CD1c-positive myeloid dendritic cell (primary cell): Measurements from ENCODE around the gene TUBA8.
A peak's percentile ranks its signal among the peaks of the same experiment; 100 is the strongest.
"Not testable (repeated sequence)": the region's sequence is repeated elsewhere in the genome, so short reads cannot be mapped to it uniquely, and the experiment has no call there.

Experiments
- DNase-seq: peaks from one replicate; pipeline ENCODE4 v3.0.0-alpha.2; 2016; ENCODE audit errors: extremely low spot score

The TUBA8 gene

GRCh38 chr22:18130018-18130417 is 19.4 kb downstream of the TUBA8 start:
- peak; percentile 30 for DNase-seq

GRCh38 chr22:18130699-18131429 is 20.3 kb downstream of the TUBA8 start:
- DNase-seq = no peak

- no peak for DNase-seq
Observed at GRCh38 chr22:18133452-18133851, 22.8 kb downstream of the TUBA8 start.

- DNase-seq = no peak
Observed at GRCh38 chr22:18136563-18137320, 26.1 kb downstream of the TUBA8 start.

- not testable (repeated sequence) for DNase-seq
Observed at GRCh38 chr22:18141004-18141403, 30.4 kb downstream of the TUBA8 start.

- DNase-seq = no peak
Observed at GRCh38 chr22:18144105-18144504, 33.5 kb downstream of the TUBA8 start.

GRCh38 chr22:18145676-18146388 is 35.2 kb downstream of the TUBA8 start:
- no peak for DNase-seq

- no peak for DNase-seq
Observed at GRCh38 chr22:18146389-18146753, 35.8 kb downstream of the TUBA8 start.

- no peak for DNase-seq
Observed at GRCh38 chr22:18147791-18148190, 37.2 kb downstream of the TUBA8 start.

GRCh38 chr22:18148293-18148965 is 37.8 kb downstream of the TUBA8 start:
- DNase-seq = no peak

GRCh38 chr22:18152519-18152918 is 41.9 kb downstream of the TUBA8 start:
- DNase-seq = no peak

- no peak for DNase-seq
Observed at GRCh38 chr22:18154821-18155390, 44.3 kb downstream of the TUBA8 start.

GRCh38 chr22:18155546-18155945 is 44.9 kb downstream of the TUBA8 start:
- not testable (repeated sequence) for DNase-seq

- DNase-seq = peak; percentile 53
Observed at GRCh38 chr22:18156878-18157713, 46.5 kb downstream of the TUBA8 start.

GRCh38 chr22:18157714-18158028 is 47.1 kb downstream of the TUBA8 start:
- DNase-seq = no peak

GRCh38 chr22:18160641-18161040 is 50.0 kb downstream of the TUBA8 start:
- DNase-seq = not testable (repeated sequence)

GRCh38 chr22:18163843-18164242 is 53.2 kb downstream of the TUBA8 start:
- DNase-seq = not testable (repeated sequence)

- DNase-seq = not testable (repeated sequence)
Observed at GRCh38 chr22:18164584-18164983, 54.0 kb downstream of the TUBA8 start.

- not testable (repeated sequence) for DNase-seq
Observed at GRCh38 chr22:18165356-18165755, 54.7 kb downstream of the TUBA8 start.

GRCh38 chr22:18170284-18170683 is 59.7 kb downstream of the TUBA8 start:
- not testable (repeated sequence) for DNase-seq

- not testable (repeated sequence) for DNase-seq
Observed at GRCh38 chr22:18172203-18172602, 61.6 kb downstream of the TUBA8 start.
